GM18909 (cell line): ENCODE data around the gene FKBP5.
"Not testable (repeated sequence)": the region's sequence is repeated elsewhere in the genome, so short reads cannot be mapped to it uniquely, and the experiment has no call there.

Experiments
- ATAC-seq: cut with Tn5 transposase; IDR thresholded peaks from one replicate; pipeline ENCODE4 v1.9.1; 2021; ENCODE audit warnings: mild to moderate bottlenecking; ENCODE audit not compliant: unreplicated experiment, poor library complexity

The FKBP5 gene

DNA sequence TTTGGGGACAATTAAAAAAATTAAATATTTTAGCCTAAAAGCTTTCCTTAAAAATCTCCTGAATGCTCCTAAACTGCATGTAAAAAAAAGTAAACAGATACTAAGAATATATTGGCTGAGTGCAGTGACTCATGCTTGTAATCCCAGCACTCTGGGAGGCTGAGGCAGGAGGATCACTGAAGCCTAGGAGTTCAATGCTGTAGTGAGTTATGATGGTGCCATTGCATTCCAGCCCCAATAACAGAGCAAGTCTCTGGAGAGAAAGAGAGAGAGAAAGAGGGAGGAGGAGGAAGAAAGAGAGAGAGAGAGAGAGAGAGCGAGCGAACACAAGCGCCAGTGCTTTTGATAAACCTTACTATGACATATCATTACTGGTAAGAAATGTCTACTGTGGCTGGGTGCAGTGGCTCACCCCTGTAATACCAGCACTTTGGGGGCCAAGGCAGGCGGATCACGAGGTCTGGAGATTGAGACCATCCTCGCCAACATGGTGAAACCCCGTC lies 58.8 kb downstream of the FKBP5 start:
- ATAC-seq, result no peak

DNA sequence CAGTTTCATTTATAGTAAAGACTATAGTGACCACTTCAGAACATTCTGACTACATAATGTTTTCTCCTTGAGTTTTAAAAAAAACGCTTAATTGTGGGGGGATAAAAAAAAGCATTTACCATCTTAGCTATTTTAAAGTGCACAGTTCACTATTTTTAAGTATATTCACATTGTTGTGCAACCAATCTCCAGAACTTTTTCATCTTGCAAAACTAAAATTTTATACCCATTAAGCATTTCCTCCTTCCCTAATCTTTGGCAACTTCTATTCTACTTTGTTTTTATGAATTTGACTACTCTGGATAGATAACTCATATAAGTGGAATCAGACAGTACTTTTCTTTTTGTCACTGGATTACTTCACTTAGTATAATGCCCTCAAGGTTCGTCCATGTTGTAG lies 62.3 kb downstream of the FKBP5 start:
- ATAC-seq, result no peak

DNA sequence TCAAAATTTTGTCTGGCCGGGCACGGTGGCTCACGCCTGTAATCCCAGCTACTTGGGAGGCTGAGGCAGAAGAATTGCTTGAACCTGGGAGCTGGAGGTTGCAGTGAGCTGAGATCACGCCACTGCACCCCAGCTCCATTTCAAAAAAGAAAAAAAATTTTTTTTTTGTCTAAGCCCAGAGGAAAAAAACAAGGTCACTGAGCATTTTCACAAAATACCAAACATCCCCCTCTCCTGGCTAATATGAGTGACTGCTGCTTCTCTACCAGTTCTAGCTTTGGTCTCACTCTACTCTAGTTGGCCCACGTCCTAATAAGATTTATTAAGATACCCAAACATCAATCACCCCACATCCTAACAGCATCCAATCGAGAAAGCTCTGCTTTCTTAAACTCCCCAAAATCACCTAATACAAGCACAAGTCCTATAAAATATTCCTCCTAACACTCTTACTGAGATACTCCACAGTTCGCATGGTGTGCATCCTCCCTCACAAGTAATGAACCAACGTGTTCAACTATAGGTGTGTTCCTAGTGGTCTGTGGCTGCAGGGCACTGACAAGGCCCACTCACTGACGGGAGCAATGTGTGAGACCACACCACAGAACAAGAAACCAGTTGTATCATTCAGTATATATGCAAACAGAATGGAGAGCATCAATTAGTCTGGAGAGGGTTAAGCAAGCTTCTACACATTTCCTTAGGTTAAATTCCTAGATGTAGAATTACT lies 64.2 kb downstream of the FKBP5 start:
- no peak for ATAC-seq

DNA sequence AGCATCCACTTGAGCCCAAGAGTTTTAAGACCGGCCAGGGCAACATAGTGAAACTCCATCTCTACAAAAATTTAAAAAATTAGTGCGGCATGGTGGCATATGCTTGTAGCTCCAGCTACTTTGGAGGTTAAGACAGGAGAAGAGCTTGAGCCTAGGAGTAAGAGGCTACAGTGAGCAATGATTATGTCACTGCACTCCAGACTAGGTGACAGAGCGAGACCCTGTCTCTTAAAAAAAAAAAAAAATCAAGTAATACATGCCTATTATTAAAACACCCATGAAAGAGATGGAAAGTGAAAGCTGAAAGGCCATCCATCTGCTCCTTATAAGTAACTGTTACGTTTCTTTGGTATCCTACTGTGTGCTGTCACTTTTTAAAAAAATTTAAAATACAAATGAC lies 66.4 kb downstream of the FKBP5 start:
- no peak for ATAC-seq

DNA sequence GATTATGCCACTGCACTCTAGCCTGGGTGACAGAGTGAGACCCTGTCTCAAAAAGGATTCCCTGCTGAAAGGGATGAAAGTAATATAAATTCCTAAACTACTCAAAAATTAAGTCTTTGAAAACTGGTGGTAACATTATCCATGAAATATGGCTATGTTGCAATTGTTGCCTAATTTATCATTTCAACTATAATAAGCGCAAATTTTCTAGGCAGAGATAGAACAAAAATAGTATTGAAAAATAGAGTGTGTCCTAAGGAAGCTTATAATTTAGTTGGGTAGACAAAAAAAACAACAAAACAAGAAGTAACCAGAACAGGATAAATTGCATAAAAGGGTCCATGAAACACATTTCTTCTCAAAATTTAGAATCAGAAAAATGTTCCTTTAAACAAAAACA lies 68.0 kb downstream of the FKBP5 start:
- ATAC-seq, result no peak

DNA sequence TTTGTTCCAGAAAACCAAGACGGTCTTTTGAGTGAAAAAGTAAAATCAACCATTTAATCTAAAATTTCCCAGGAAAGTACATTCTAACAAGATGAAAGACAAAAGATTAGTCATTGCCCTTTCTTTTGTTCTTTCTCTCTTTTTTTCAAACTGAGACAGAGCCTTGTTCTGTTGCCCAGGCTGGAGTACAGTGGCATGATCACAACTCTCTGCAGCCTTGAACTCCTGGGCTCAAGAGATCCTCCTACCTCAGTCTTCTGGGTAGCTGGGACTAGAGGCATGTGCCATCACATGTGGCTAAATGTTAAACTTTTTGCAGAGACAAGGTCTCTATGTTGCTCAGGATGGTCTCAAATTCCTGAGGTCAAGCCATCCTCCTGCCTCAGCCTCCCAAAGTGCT lies 75.0 kb downstream of the FKBP5 start:
- ATAC-seq, result no peak

DNA sequence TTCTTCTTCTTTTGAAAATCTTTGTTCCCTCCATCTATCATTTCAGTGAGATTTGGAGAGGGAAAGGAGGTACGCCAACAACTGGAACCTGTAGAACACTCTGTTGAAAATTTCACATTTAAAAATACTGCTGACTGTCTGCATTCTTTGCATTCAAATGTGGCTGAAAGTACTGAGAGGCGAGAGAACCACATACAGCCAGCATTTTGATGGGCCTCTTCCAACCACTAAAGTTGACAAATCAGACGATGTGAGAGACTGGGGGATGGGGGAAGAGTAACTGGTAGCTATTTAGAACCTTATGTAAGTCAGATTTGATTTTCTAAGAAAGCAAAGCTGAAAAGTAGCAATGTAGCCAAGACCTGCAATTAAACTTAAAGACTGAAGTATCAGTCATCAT lies 77.5 kb downstream of the FKBP5 start:
- ATAC-seq, result no peak

DNA sequence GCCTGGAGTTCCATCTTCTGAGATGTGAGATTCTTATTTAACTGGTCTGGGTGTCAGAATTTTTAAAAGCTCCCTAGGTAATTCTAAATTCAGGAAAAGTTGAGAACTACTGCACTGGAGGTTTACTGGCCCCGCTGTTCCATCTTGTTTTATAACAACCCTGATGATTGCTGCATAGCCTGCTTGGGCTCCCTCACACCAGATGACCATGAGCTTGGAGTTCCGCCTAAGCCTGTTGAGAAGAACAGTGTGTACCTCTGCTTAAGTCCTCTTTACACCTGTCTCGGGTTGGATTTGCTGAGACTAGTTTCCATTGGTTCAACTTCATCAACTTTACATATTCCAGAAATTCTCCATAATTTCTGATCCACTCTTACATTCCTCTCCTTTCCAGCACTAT lies 77.9 kb downstream of the FKBP5 start:
- no peak for ATAC-seq

DNA sequence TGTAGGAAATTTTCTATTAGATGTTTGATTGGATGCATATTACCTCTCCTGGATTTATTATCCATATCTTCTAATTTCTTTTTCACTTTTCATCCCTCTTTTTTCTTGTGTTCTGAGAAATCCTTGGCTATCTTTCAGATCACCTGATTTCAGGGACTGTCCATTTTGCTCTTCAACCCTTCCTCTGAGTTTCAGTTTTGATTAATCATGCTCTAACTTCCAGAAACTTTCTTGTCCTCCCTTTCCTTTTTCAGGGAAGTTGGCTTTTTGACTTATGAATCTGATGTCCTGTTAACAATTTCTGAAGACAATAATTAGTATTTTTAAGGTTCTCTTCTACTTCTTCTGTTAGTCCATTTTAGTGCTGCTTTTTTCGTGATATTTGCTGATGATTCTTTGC lies 79.1 kb downstream of the FKBP5 start:
- ATAC-seq, result no peak

DNA sequence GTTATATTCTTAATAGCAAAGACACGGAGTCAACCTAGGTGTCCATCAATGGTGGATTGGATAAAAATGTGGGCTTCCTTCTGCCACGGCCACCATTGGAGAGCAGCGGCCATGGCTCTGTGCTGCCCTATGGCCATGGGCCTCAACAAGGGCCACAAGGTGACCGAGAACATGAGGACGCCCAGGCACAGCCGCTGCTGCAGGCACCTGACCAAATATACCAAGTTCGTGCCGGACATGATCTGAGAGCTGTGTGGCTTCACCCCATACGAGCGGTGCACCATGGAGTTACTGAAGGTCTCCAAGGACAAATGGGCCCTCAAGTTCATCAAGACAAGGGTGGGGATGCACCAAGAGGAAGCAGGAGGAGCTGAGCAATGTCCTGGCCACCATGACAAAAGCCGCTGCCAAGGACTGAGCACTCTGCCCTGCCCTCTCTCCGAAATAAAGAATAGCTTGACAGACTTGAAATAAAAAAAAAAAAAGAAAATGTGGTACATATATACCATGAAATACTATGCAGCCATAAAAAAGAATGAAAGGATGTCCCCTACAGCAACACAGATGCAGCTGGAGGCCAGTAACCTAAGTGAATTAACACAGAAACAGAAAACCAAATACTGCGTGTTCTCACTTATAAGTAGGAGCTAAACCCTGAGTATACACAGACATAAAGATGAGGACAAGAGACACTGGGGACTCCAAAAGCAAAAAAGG lies 81.0 kb downstream of the FKBP5 start:
- ATAC-seq, result no peak

DNA sequence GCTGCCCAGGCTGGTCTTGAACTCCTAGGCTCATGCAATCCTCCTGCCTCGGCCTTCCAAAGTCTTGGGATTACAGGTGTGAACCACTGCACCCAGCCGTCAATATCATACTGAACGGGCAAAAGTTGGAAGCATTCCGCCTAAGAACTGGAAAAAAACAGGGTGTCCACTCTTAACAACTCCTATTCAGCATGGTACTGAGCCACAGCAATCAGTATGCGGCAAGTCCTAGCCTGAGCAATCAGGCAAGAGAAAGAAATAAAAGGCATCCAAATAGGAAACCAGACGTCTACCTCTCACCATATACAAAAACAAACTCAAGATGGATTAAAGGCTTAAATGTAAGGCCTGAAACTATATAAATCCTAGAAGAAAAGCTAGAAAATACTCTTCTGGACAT lies 83.1 kb downstream of the FKBP5 start:
- ATAC-seq, result no peak

DNA sequence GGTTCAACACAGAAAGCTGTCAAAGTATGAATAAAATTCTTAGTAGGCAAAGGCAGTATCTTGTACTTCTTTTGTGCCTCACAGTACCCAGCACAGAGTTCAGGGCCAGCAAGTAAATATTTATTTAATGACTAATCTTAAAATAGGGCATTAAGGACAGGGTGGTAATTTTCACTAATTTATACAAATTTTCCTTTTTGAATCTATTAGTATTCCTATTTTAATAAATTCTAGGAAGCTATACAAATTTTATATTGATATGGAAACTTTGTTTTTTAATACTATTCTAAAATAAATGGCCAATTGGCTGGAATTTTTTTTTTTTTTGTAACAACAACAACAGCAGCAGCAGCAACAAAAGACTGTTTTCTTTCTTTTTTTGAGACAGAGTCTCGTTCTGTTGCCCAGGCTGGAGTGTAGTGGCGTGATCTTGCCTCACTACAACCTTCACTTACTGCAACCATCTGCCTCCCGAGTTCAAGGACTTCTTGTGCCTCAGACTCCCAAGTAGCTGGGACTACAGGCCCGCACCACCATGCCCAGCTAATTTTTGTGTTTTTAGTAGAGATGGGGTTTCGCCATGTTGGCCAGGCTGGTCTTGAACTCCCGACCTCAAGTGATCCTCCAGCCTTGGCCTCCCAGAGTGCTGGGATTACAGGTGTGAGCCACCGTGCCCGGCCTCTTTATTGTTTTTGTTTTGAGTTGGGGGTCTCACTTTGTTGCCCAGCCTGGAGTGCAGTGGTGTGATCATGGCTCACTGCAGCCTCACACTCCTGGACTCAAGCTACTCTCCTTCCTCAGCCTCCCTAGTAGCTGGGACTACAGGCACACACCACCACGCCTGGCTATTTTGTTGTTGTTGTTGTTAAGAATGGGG lies 85.2 kb downstream of the FKBP5 start:
- ATAC-seq, result no peak

DNA sequence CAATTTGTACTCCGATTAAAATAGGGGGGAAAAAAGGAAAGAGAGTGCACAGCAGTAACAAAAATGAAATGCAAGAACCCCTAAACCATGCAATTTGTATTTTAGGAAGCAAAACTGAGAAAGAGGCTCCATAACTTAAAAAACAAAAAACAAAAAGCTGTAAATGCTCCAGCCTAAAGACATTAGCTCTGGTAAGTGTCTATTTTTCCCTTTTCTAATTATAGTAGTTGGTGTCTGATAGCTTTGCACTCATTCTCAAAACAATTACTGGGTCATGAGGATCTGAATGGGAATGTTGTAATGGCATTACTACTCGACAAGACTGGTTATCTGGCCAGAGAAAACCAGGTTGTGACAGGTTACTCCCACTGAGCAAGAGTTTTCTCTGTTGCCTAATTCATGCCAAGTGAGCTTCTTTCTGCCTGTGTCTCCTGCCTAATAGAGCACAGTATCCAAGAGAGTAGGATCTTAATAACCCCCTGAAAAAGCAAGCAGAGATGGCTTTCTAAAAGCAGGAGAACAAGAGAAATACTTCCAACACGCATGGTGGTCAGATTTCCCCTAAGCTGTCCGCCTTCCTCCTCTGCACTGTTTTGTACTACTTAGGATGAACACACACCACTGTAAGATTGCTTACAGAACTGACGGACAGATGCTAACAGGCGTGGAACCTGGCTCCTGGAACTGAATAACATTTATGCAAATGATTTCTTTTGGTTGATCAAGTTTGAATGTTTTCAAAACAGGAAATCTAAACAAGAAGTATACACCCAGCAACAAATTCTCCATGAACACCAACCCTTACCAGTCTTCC lies 86.4 kb downstream of the FKBP5 start:
- ATAC-seq, result no peak

DNA sequence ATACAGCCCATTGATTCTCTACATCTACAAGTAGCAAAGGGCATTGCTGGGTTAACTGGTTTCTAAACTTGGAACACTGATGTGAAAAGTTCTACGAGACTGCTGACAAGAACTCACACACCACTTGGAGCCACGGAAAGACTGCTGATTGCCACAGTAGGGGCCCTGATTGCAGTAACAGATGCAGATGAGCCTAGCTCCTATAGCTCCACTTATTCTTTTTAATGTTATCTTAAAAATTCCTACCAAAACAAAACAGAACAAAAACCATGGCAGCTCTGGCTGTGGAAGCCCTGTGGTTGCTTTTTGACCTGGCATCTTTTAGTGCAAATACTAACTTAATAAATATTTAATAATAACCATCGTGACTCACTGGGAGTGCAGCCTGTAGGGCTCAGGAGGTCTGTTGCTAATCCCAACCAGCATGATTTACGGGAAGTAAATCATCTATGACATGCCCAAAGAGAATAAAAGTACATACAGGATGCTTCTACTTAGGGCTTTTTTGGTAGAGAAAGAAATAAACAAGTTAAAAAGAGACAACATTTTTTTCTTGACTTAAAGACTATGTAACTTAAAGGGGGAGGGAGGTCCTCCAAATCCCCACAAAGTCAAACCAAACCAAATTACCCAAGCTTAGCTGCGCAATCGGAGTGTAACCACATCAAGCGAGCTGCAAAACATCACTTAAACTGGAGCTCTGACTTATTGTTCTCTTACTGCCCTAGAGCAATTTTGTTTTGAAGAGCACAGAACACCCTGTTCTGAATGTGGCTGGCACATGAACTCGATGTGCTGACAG lies 87.2 kb downstream of the FKBP5 start:
- no peak for ATAC-seq

DNA sequence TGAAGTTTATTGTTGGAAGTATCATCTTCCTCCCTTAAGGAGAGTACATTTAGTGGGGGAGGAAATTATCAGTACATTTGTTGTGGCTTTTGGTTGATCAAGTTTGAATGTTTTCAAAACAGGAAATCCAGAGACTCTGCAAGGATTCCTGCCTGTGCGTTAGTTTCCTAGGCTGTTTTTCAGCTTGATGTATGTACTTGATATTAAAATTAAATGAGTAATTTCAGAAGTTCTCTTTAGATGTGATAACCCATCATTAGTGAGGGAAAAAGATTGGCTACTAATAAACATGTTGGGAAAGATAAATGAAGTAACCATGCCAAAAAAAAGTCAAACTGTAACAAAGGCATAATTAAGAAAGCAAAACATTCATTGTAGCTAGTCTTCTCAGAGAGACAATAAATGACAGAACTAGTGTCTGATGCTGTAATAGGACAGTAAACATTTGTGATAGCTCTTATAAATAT lies 88.0 kb downstream of the FKBP5 start:
- ATAC-seq, result no peak

DNA sequence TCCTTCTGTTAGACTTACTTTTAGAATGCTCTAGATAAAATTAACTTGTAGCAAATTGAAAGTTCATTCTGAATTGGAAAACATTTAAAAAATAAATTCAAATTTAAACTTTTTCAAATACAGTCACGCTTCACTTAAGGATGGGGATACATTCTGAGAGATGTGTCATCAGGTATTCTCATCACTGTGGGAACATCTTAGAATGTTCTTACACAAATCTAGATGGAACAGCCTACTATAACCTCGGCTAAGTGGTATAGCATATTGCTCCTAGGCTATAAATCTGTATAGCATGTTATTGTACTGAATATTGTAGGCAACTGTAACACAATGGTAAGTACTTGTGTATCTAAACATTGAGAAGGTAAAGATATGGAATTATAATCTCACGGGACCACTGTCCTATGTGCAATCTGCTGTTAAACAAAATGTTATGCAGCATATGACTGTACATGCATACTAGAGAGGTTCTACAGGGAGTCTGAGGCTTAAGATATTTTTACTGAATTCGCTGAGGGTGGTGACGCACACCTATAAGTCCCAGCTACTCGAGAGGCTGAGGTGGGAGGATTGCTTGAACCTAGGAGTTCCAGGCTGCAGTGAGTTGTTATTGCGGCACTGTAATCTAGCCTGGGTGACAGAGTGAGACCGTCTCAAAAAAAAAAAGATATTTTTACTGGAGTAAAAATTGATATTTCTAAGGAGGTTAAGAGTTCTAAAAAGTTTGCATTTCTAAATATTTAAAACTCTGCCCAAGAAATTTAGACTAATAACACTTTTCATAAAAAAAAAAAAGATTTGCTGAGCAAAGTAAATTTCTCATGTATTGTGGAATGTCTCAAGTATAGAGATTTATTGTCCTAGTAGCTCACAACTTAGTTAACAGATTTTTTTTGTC lies 88.7 kb downstream of the FKBP5 start:
- no peak for ATAC-seq

DNA sequence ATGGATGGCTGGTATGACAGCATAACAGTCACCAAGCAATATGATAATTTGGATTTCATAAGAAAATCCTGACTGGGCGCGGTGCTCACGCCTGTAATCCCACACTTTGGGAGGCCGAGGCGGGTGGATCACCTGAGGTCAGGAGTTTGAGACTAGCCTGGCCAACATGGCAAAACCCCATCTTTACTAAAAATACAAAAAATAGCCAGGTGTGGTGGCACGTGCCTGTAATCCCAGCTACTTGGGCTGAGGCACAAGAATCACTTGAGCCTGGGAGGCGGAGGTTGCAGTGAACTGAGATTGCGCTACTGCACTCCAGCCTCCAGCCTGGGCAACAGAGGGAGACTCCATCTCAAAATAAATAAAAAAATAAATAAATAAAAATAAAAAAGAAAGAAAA lies 90.1 kb downstream of the FKBP5 start:
- not testable (repeated sequence) for ATAC-seq
